ENCODE results near the gene AMIGO1. TPM values are rescaled to one million over a fixed set of nuclear protein-coding genes. Genes with fewer than 3 reads are reported as not detected.

Gene AMIGO1
- total and polyA plus RNA-seq, 2 of the 8 experiments (the other 6 are each of a cell fraction or from before 2014, with no cell fraction given): 1.5 to 2.7 TPM

- H4K20me1 ChIP-seq (replicated peaks in 1 of 2; ENCODE audit: control insufficient read depth in 1 of 2, insufficient read depth in 2 of 2, low read length in 2 of 2): no peaks in the 10 kb centered on the region
- H3K9me3 ChIP-seq (ENCODE audit: insufficient read depth in 2 of 2, low read depth in 1 of 2, low read length in 1 of 2): no peaks in the 10 kb centered on the region
- H3K4me1 ChIP-seq (replicated peaks in 1 of 4; ENCODE audit: control insufficient read depth in 3 of 4, insufficient read depth in 4 of 4, low read length in 3 of 4): peaks cover 0 to 5% (median 1%) of the 10 kb centered on the region in 4 experiments; a peak in 4 of 7 replicates
- H2BK15ac ChIP-seq (ENCODE audit: low read length): no peak overlapping the region
- 0 out of 2 replicates have a peak overlapping the region, but pooled peaks have one; percentile 12 for H2AFZ ChIP-seq (ENCODE audit: low read length)
- H2BK120ac ChIP-seq (replicated peaks; ENCODE audit: low read depth, low read length): no peak overlapping the region
- no peak for FAIRE-seq
- H3K79me1 ChIP-seq (ENCODE audit: low read depth, low read length): no peaks in the 10 kb centered on the region; the same call in 1 of the 2 replicates
- no peaks in the 10 kb centered on the region; the same call in 1 of the 2 replicates for H3K23me2 ChIP-seq (ENCODE audit: low read depth, low read length)
- no peaks in the 10 kb centered on the region for H3K79me2 ChIP-seq (ENCODE audit: control insufficient read depth in 1 of 2, insufficient read depth in 2 of 2, low read length in 2 of 2)
- H4K91ac ChIP-seq (replicated peaks; ENCODE audit: insufficient read length, low read length): no peak overlapping the region
- H3K4me2 ChIP-seq (ENCODE audit: insufficient read depth in 1 of 2, low read depth in 2 of 2, low read length in 2 of 2): no peak overlapping the region
- DNase-seq (ENCODE audit: low read depth in 1 of 2, low spot score in 2 of 2): peak in 1 of 2 experiments; percentile 41
- H4K5ac ChIP-seq (ENCODE audit: insufficient read length, low read depth, low read length): no peak overlapping the region
- H3K9ac ChIP-seq (replicated peaks in 1 of 4; ENCODE audit: extremely low read depth in 1 of 4, low read depth in 3 of 4, low read length in 3 of 4): no peak overlapping the region
- no peak overlapping the region for H2AK5ac ChIP-seq (ENCODE audit: low read depth, low read length)
- 87% methylated on average over 9 of the region's 9 CpGs; no CpG with 5 or more reads in 1 of the 2 experiments for WGBS, 2 experiments (ENCODE audit: extremely low coverage in 1 of 2, insufficient coverage in 1 of 2, insufficient read length in 1 of 2, insufficient replicate concordance in 2 of 2, low coverage in 1 of 2, low lambda C conversion rate in 2 of 2, missing lambda C conversion rate in 1 of 2)
- H3K23ac ChIP-seq (ENCODE audit: insufficient read length): no peak overlapping the region
- no peak overlapping the region for H4K8ac ChIP-seq (ENCODE audit: extremely low read depth, insufficient read depth, low read length)
- CTCF ChIA-PET (ENCODE audit: partially characterized antibody): interaction anchor here (0.7 to 26.3 kb wide), 9 partner anchors 6 to 447 kb away, joined by 3 to 1755 read pairs (median 3); partner anchors contain the start of genes AHCYL1, AMIGO1, ATXN7L2 and CYB561D1
- no peak overlapping the region for H3K27ac ChIP-seq (ENCODE audit: low read depth, low read length)
- no peak overlapping the region for H3K4ac ChIP-seq (replicated peaks; ENCODE audit: insufficient read length, low read depth, low read length)
- no peak overlapping the region for H3K4me3 ChIP-seq (ENCODE audit: extremely low read depth in 1 of 4, insufficient read depth in 2 of 4, low read depth in 3 of 4, low read length in 4 of 4)
- H3K56ac ChIP-seq (replicated peaks; ENCODE audit: insufficient read length, low read depth, low read length): no peak overlapping the region
- no peak overlapping the region for H2BK5ac ChIP-seq (ENCODE audit: low read depth, low read length)
- no peak overlapping the region for H3K14ac ChIP-seq (ENCODE audit: insufficient read length)
- H3K18ac ChIP-seq (ENCODE audit: extremely low read depth, low read length): no peak overlapping the region
- 0 out of 2 replicates have a peak, but pooled peaks have one; percentile 47 for TF ChIP-seq SP1 (IDR thresholded peaks at IDR 0.05; ENCODE audit: low read depth, low read length)
- no peak for TF ChIP-seq PHF8 (conservative IDR thresholded peaks at IDR 0.05; ENCODE audit: low read depth, low read length)
- no peak for TF ChIP-seq JUND (IDR thresholded peaks at IDR 0.05; ENCODE audit: low read length)
- TF ChIP-seq RXRA (IDR thresholded peaks at IDR 0.05; ENCODE audit: insufficient read depth, low read depth, low read length): no peak
- no peak for TF ChIP-seq KDM1A (IDR thresholded peaks at IDR 0.05; ENCODE audit: borderline replicate concordance, low read length)
- H2BK20ac ChIP-seq (ENCODE audit: low read length): no peak overlapping the region
- no peak overlapping the region for H2BK12ac ChIP-seq (ENCODE audit: low read depth, low read length)
- H3K27me3 ChIP-seq (replicated peaks in 1 of 4; ENCODE audit: control insufficient read depth in 3 of 4, extremely low read depth in 1 of 4, insufficient read depth in 3 of 4, low read length in 3 of 4): peaks cover 0 to 2% (median 0%) of the 10 kb centered on the region in 4 experiments; a peak in 1 of 7 replicates
- POLR2A ChIA-PET (ENCODE audit: partially characterized antibody): interaction anchor here (0.8 to 1.4 kb wide), 3 partner anchors 11 to 44 kb away, joined by 3 read pairs; partner anchors contain the start of genes CYB561D1 and GNAI3
- no peaks in the 10 kb centered on the region for H3K36me3 ChIP-seq (ENCODE audit: control insufficient read depth in 2 of 4, insufficient read depth in 4 of 4, low read length in 3 of 4)
Observed at GRCh38 chr1:109537450-109538178, 28.1 kb upstream of the AMIGO1 start.
